GM12878 (cell line): ENCODE measurements around the gene ATP6V0D1. TPM values are rescaled to one million over a fixed set of nuclear protein-coding genes. Genes with fewer than 3 reads are reported as not detected.

Experiments
- ATAC-seq: fragments of 200-7000 bp; cut with Tn5 transposase; 3 replicates; pipeline ENCODE4 v1.9.1; 2020; ENCODE audit warnings: mild to moderate bottlenecking, moderate library complexity
- BruUV-seq: library from RNA; stranded (reverse); fragments of 400-500 nt; replicated peaks from 2 replicates; lab custom pipeline; 2021; lab: Mats Ljungman, UMichigan
- CTCF ChIA-PET: fragments of 300-600 bp; sonication (Branson Sonifier 250); formaldehyde crosslinking; extraction: SDS; loops from one replicate; lab custom pipeline; 2021; ENCODE audit warnings: inconsistent platforms; lab: Yijun Ruan, JAX
- POLR2A ChIA-PET: fragments of 350-600 bp; formaldehyde crosslinking; extraction: SDS; loops from one replicate; lab custom pipeline; 2021; ENCODE audit warnings: inconsistent platforms; lab: Charles Lee
- RAD21 ChIA-PET: fragments of 300-600 bp; sonication (Branson Sonifier 250); formaldehyde crosslinking; loops from one replicate; lab custom pipeline; 2023; ENCODE audit warnings: antibody characterized with exemption; ENCODE audit not compliant: unreplicated experiment; lab: Charles Lee
- SMC1A ChIA-PET: fragments of 300-600 bp; sonication (Branson Sonifier 250); formaldehyde crosslinking; loops from one replicate; lab custom pipeline; 2023; ENCODE audit not compliant: unreplicated experiment, uncharacterized antibody; lab: Charles Lee
- DNase-seq: peaks from one replicate; pipeline ENCODE4 v3.0.0-alpha.2; 2011; ENCODE audit warnings: low read depth, low spot score
- FAIRE-seq: peaks from 3 replicates; lab custom pipeline; 2011; peaks lifted over from hg19 to GRCh38; lab: Jason Lieb, UNC
- H2AFZ ChIP-seq: 2 replicates; pipeline ENCODE4 v1.6.0; 2011; ENCODE audit warnings: low read depth, low read length, control low read depth; ENCODE audit not compliant: control insufficient read depth
- H3K27ac ChIP-seq: 2 replicates; pipeline ENCODE4 v1.5.1; 2011; ENCODE audit warnings: control low read depth; ENCODE audit not compliant: control insufficient read depth, insufficient read depth
- H3K27me3 ChIP-seq, 2 experiments: replicated peaks in 1 of 2; 2 replicates each; pipeline versions ENCODE4 v1.6.0 to v1.6.1; 2011; ENCODE audit warnings: low read length in 1 of 2; ENCODE audit not compliant: control insufficient read depth in 2 of 2, insufficient read depth in 2 of 2
- H3K36me3 ChIP-seq, 2 experiments: 2 replicates each; pipeline ENCODE4 v1.5.1; 2011; ENCODE audit warnings: low read length in 1 of 2; ENCODE audit not compliant: control insufficient read depth in 2 of 2, insufficient read depth in 2 of 2
- H3K4me1 ChIP-seq: 2 replicates; pipeline ENCODE4 v1.6.1; 2011; ENCODE audit warnings: mild to moderate bottlenecking, low read length, moderate library complexity, mixed read lengths; ENCODE audit not compliant: control insufficient read depth, insufficient read depth
- H3K4me2 ChIP-seq: 2 replicates; pipeline ENCODE4 v1.6.0; 2011; ENCODE audit warnings: control low read depth; ENCODE audit not compliant: control insufficient read depth, insufficient read depth
- H3K4me3 ChIP-seq: fragments of 200-600 bp; sonication (generic); 2 replicates; pipeline ENCODE4 v1.5.1; 2016
- H3K79me2 ChIP-seq: 2 replicates; pipeline ENCODE4 v1.6.0; 2011; ENCODE audit warnings: low read length; ENCODE audit not compliant: control insufficient read depth, insufficient read depth
- H3K9ac ChIP-seq: 2 replicates; pipeline ENCODE4 v1.8.0; 2011; ENCODE audit warnings: low read length, control low read depth, mixed read lengths; ENCODE audit not compliant: control insufficient read depth, insufficient read depth
- H3K9me3 ChIP-seq: replicated peaks from 3 replicates; pipeline ENCODE4 v1.5.1; 2011; ENCODE audit warnings: mild to moderate bottlenecking, low read length; ENCODE audit not compliant: control insufficient read depth, insufficient read depth
- H4K20me1 ChIP-seq: 2 replicates; pipeline ENCODE4 v1.6.0; 2011; ENCODE audit not compliant: control insufficient read depth, insufficient read depth
- ASH2L ChIP-seq: fragments of 300-600, 200-600 bp; sonication (generic); IDR thresholded peaks from 2 replicates; pipeline ENCODE4 v1.6.1; 2017; ENCODE audit warnings: low read depth, mild to moderate bottlenecking, borderline replicate concordance
- FOS ChIP-seq: IDR thresholded peaks from 3 replicates; pipeline ENCODE4 v1.6.1; 2011; ENCODE audit warnings: borderline replicate concordance; ENCODE audit not compliant: insufficient read length; ENCODE audit errors: extremely low read depth
- FOXK2 ChIP-seq: fragments of 450-650 bp; IDR thresholded peaks from 2 replicates; pipeline ENCODE4 v1.6.1; 2017; ENCODE audit warnings: mild to moderate bottlenecking, moderate library complexity
- LARP7 ChIP-seq: fragments of 450-650 bp; IDR thresholded peaks from 2 replicates; pipeline ENCODE4 v1.6.1; 2017; ENCODE audit warnings: mild to moderate bottlenecking
- MEF2B ChIP-seq: fragments of 450-650 bp; IDR thresholded peaks from 2 replicates; pipeline ENCODE4 v1.6.1; 2018; ENCODE audit warnings: mild to moderate bottlenecking, moderate library complexity; ENCODE audit not compliant: partially characterized antibody, poor library complexity, severe bottlenecking
- MXI1 ChIP-seq: fragments of 150-350 bp; IDR thresholded peaks from 2 replicates; pipeline ENCODE4 v1.6.1; 2011; ENCODE audit warnings: low read depth, mild to moderate bottlenecking, inconsistent platforms, low read length, improper control_type of control experiment
- NFYA ChIP-seq: IDR thresholded peaks from 2 replicates; pipeline ENCODE4 v1.6.1; 2011; ENCODE audit warnings: low read depth, mild to moderate bottlenecking, low read length, improper control_type of control experiment, borderline replicate concordance
- NR2C1 ChIP-seq: fragments of 450-650 bp; IDR thresholded peaks from 2 replicates; pipeline ENCODE4 v1.6.1; 2017; ENCODE audit warnings: antibody characterized with exemption, mild to moderate bottlenecking, moderate library complexity
- PAX5 ChIP-seq: IDR thresholded peaks from 2 replicates; pipeline ENCODE4 v1.6.1; 2011; ENCODE audit warnings: low read depth, low read length, borderline replicate concordance
- PAX8 ChIP-seq: fragments of 450-650 bp; IDR thresholded peaks from 2 replicates; pipeline ENCODE4 v1.6.1; 2017; ENCODE audit warnings: mild to moderate bottlenecking, moderate library complexity
- RUNX3 ChIP-seq: IDR thresholded peaks from 2 replicates; pipeline ENCODE4 v1.6.1; 2012; ENCODE audit warnings: low read length, inconsistent platforms
- SIX5 ChIP-seq: IDR thresholded peaks from 2 replicates; pipeline ENCODE4 v1.6.1; 2011; ENCODE audit warnings: mild to moderate bottlenecking, low read depth, low read length, moderate library complexity; ENCODE audit not compliant: severe bottlenecking
- SMAD5 ChIP-seq: IDR thresholded peaks from 2 replicates; pipeline ENCODE4 v1.6.1; 2016; ENCODE audit warnings: antibody characterized with exemption, low read depth
- SP1 ChIP-seq: IDR thresholded peaks from one replicate; pipeline ENCODE4 v1.6.1; 2011; ENCODE audit warnings: low read depth, low read length
- STAT3 ChIP-seq: IDR thresholded peaks from 2 replicates; pipeline ENCODE4 v1.6.1; 2011; ENCODE audit warnings: low read depth, low read length, improper control_type of control experiment
- WRNIP1 ChIP-seq: IDR thresholded peaks from 2 replicates; pipeline ENCODE4 v1.6.1; 2011; ENCODE audit warnings: low read depth, low read length, improper control_type of control experiment, borderline replicate concordance
- ZNF217 ChIP-seq: fragments of 450-650 bp; IDR thresholded peaks from 2 replicates; pipeline ENCODE4 v1.6.1; 2017; ENCODE audit warnings: antibody characterized with exemption, mild to moderate bottlenecking
- ZNF274 ChIP-seq: IDR thresholded peaks from one replicate; pipeline ENCODE4 v1.8.0; 2011; ENCODE audit not compliant: insufficient read length, insufficient read depth
- ZSCAN29 ChIP-seq: fragments of 450-650 bp; IDR thresholded peaks from 2 replicates; pipeline ENCODE4 v1.6.1; 2017; ENCODE audit warnings: mild to moderate bottlenecking, moderate library complexity
- ZZZ3 ChIP-seq: IDR thresholded peaks from 2 replicates; pipeline ENCODE4 v1.6.1; 2011; ENCODE audit warnings: low read depth; ENCODE audit not compliant: control insufficient read depth, insufficient read length
- WGBS: methylation state at CpG from one replicate; pipeline ENCODE4 v1.1.6; 2016; ENCODE audit warnings: low lambda C conversion rate; ENCODE audit not compliant: insufficient replicate concordance, insufficient coverage; ENCODE audit errors: missing lambda C conversion rate; 5-methylcytosine and 5-hydroxymethylcytosine counted together
- in situ Hi-C: fragments of 300-500 bp; cut with MboI; formaldehyde crosslinking; loops from 9 replicates; pipeline ENCODE4 v1.14.3; 2018; ENCODE audit warnings: mixed read lengths
- intact Hi-C: fragments of 100-400 bp; cut with micrococcal nuclease; formaldehyde crosslinking; loops from one replicate; pipeline ENCODE4 v1.14.2; 2022; ENCODE audit not compliant: unreplicated experiment
- polyA plus RNA-seq, 11 experiments: library from polyadenylated mRNA; depleted of rRNA in 4 of 11; unstranded in 6 of 11; stranded (reverse) in 5 of 11; fragments of >200 nt; fragmentation: Nextera tagmentation in 4 of 11; fragmentation: Illumina TruSeq in 1 of 11; extraction: Ambion mirVana in 4 of 11; extraction: Trizol in 1 of 11; gene quantifications; 1 replicate in 1 of 11; 2 replicates in 10 of 11; pipeline versions ENCODE4 v1.2.1 to v1.2.3, GENCODE V29; 2011 to 2016; ENCODE audit warnings: inconsistent platforms in 2 of 11, missing spikeins in 2 of 11, low read depth in 1 of 11
- total RNA-seq, 4 experiments: library from RNA; depleted of rRNA in 3 of 4; stranded (reverse); fragments of >200 nt in 3 of 4; fragmentation: Illumina TruSeq in 1 of 4; extraction: Trizol in 1 of 4; gene quantifications; 2 replicates each; pipeline versions ENCODE4 v1.2.1 to v1.2.3, GENCODE V29; 2013 to 2021

Gene ATP6V0D1
- total and polyA plus RNA-seq, 10 of the 15 experiments (the other 5 are each of a cell fraction or from before 2014, with no cell fraction given): 28.1 to 141 (median 70.3) TPM

DNA sequence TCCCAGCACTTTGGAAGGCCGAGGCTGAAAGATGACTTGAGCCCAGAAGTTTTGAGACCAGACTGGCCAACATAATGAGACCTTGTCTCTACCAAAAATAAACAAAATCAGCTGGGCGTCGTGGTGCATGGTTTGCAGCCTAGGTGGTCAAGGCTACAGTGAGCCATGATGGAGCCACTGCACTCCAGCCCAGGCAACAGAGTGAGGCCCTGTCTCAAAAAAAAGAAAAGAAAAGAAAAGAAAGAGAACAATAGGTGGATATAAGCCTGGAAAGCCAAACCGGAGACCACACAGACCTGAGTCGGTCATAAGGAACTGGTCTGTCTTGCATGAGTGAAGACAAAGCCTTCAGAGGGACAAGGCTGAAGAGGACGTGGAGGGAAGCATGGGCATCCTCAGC is 14.4 kb downstream of the ATP6V0D1 start (continued):
- TF ChIP-seq FOS: no peak
- TF ChIP-seq MEF2B: no peak
- TF ChIP-seq NFYA: no peak
- no peak for TF ChIP-seq WRNIP1
- no peak for TF ChIP-seq SIX5
- no peak for TF ChIP-seq PAX8

DNA sequence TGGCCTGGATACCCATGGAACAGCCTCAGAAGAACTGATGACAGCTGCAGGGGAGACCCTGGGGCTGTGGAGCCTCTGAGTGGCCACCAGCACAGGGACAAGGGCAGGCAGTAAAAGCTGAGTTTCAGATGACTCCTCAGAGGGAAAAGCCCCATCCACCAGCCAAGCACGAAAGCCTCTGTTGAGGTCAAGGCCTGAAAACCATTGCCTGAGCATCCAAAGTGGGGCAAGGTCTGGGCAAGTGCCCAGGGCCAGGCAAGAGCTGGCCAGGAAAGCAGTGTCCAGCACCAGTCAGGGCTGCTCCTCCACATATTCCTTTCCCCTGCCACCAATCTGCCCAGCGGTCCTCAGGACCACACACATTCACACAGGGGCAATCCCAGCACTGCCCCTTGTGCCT is 16.4 kb downstream of the ATP6V0D1 start:
- TF ChIP-seq NR2C1: no peak
- TF ChIP-seq ZNF217: no peak
- no peak for TF ChIP-seq ZZZ3
- no peak for TF ChIP-seq FOXK2
- TF ChIP-seq STAT3: no peak
- no peak for TF ChIP-seq PAX5
- no peak for TF ChIP-seq WRNIP1
- TF ChIP-seq RUNX3: no peak
- TF ChIP-seq SP1: no peak
- no peak for TF ChIP-seq ZNF274
- TF ChIP-seq SMAD5: no peak
- no peak for TF ChIP-seq ASH2L
- TF ChIP-seq MEF2B: no peak
- TF ChIP-seq ZSCAN29: no peak
- TF ChIP-seq LARP7: no peak
- TF ChIP-seq MXI1: no peak
- H3K27ac ChIP-seq: no peak overlapping the region
- ATAC-seq (no peak), FAIRE-seq (no peak), DNase-seq (no peak)
- no peak overlapping the region for H3K4me2 ChIP-seq
- no peaks in the 10 kb centered on the region for H3K27me3 ChIP-seq
- ChIA-PET POLR2A (interaction anchor here (1.0 kb wide), 1 partner anchor 15 kb away, joined by 3 read pairs; no protein-coding TSS in a partner anchor), CTCF (interaction anchor here (0.9 to 8.0 kb wide), 6 partner anchors 9 to 502 kb away, joined by 3 to 81 read pairs (median 4); no protein-coding TSS in a partner anchor), SMC1A (interaction anchor here (0.9 to 1.4 kb wide), 4 partner anchors 18 to 45 kb away, joined by 3 to 7 read pairs (median 4); no protein-coding TSS in a partner anchor), RAD21 (interaction anchor here (2.0 to 3.6 kb wide), 2 partner anchors 17 to 37 kb away, joined by 6 to 31 read pairs; no protein-coding TSS in a partner anchor)
- peaks cover 23% of the 10 kb centered on the region for H4K20me1 ChIP-seq
- peaks cover 18% of the 10 kb centered on the region for H3K79me2 ChIP-seq
- H3K9ac ChIP-seq: no peak overlapping the region
- H2AFZ ChIP-seq: no peak overlapping the region
- peaks cover 4 to 7% of the 10 kb centered on the region in 2 experiments; a peak in 3 of 4 replicates for H3K36me3 ChIP-seq
- peaks cover 7% of the 10 kb centered on the region for H3K4me1 ChIP-seq
- no peaks in the 10 kb centered on the region for H3K9me3 ChIP-seq
- no TSS peak for BruUV-seq
- 45% methylated on average over 2 of the region's 2 CpGs for WGBS
- in situ Hi-C loops: no loop called here
- H3K4me3 ChIP-seq: no peak overlapping the region
- intact Hi-C loops: no loop called here
